Activated CD8-positive, alpha-beta T cell treated with anti-CD3 and anti-CD28 coated beads for 36 hours (primary cell): ENCODE data around the gene CACNA2D3. TPM values are rescaled to one million over a fixed set of nuclear protein-coding genes. Genes with fewer than 3 reads are reported as not detected.
"Not testable (repeated sequence)": the region's sequence is repeated elsewhere in the genome, so short reads cannot be mapped to it uniquely, and the experiment has no call there.

Source experiments
- ATAC-seq: fragments of 200-7000 bp; cut with Tn5 transposase; one replicate; pipeline ENCODE4 v1.10.0; 2021; ENCODE audit warnings: mild to moderate bottlenecking, moderate library complexity
- CTCF ChIA-PET: fragments of 350-600 bp; sonication (Branson Sonifier 250); formaldehyde crosslinking; loops from one replicate; lab custom pipeline; 2021; ENCODE audit warnings: antibody characterized with exemption; lab: Charles Lee
- POLR2A ChIA-PET: fragments of 350-600 bp; sonication (Branson Sonifier 250); formaldehyde crosslinking; loops from one replicate; lab custom pipeline; 2021; ENCODE audit warnings: antibody characterized with exemption; lab: Charles Lee
- DNase-seq: peaks from one replicate; pipeline ENCODE4 v3.0.0-alpha.2; 2020
- H3K27ac Mint-ChIP-seq: one replicate; pipeline ENCODE4 v1.8.0; 2021; ENCODE audit warnings: mild to moderate bottlenecking, mixed read lengths
- H3K27me3 Mint-ChIP-seq: one replicate; pipeline ENCODE4 v1.8.0; 2021; ENCODE audit warnings: mixed read lengths
- H3K36me3 Mint-ChIP-seq: one replicate; pipeline ENCODE4 v1.8.0; 2021; ENCODE audit warnings: low read depth, mixed read lengths
- H3K4me1 Mint-ChIP-seq: one replicate; pipeline ENCODE4 v1.8.0; 2021; ENCODE audit warnings: low read depth, mixed read lengths
- H3K4me3 Mint-ChIP-seq: one replicate; pipeline ENCODE4 v1.8.0; 2021; ENCODE audit warnings: mild to moderate bottlenecking, moderate library complexity, mixed read lengths
- H3K9me3 Mint-ChIP-seq: one replicate; pipeline ENCODE4 v1.8.0; 2021; ENCODE audit warnings: mixed read lengths
- CTCF ChIP-seq: fragments of 200-600 bp; IDR thresholded peaks from one replicate; pipeline ENCODE4 v1.8.0; 2022; ENCODE audit warnings: antibody characterized with exemption, mild to moderate bottlenecking
- intact Hi-C: fragments of 100-400 bp; cut with micrococcal nuclease; formaldehyde crosslinking; loops from one replicate; pipeline ENCODE4 v1.10.0; 2022
- total RNA-seq, 2 experiments: library from RNA; stranded (reverse); gene quantifications; one replicate each; pipeline ENCODE4 v1.2.3, GENCODE V29; 2021

Gene CACNA2D3
- total RNA-seq, 2 experiments from 2014 or later = not detected

GRCh38 chr3:54622678-54623077 lies 500.3 kb downstream of the CACNA2D3 start:
- ChIA-PET CTCF (no interaction called here), POLR2A (no interaction called here)
- H3K4me1 Mint-ChIP-seq = no peaks in the 10 kb centered on the region
- peaks cover 3% of the 10 kb centered on the region for H3K9me3 Mint-ChIP-seq
- no peak for DNase-seq
- H3K4me3 Mint-ChIP-seq = no peak overlapping the region
- ATAC-seq = no peak
- TF ChIP-seq CTCF = no peak
- H3K36me3 Mint-ChIP-seq = no peaks in the 10 kb centered on the region
- peaks cover 4% of the 10 kb centered on the region for H3K27me3 Mint-ChIP-seq
- no peak overlapping the region for H3K27ac Mint-ChIP-seq
- intact Hi-C loops = no loop called here

GRCh38 chr3:54625805-54626787 lies 503.7 kb downstream of the CACNA2D3 start:
- peaks cover 3% of the 10 kb centered on the region for H3K9me3 Mint-ChIP-seq
- TF ChIP-seq CTCF = no peak
- no peak overlapping the region for H3K4me3 Mint-ChIP-seq
- DNase-seq (no peak), ATAC-seq (no peak)
- intact Hi-C loops = no loop called here
- ChIA-PET POLR2A (no interaction called here), CTCF (interaction anchor here (0.6 kb wide), 1 partner anchor 77 kb away, joined by 4 read pairs; no protein-coding TSS in a partner anchor)
- H3K27me3 Mint-ChIP-seq = peaks cover 4% of the 10 kb centered on the region
- no peaks in the 10 kb centered on the region for H3K36me3 Mint-ChIP-seq
- H3K4me1 Mint-ChIP-seq = no peaks in the 10 kb centered on the region
- no peak overlapping the region for H3K27ac Mint-ChIP-seq

- intact Hi-C loops = no loop called here
- no peak for DNase-seq
- no peaks in the 10 kb centered on the region for H3K4me1 Mint-ChIP-seq
Observed at GRCh38 chr3:54628888-54629441, 506.6 kb downstream of the CACNA2D3 start.

GRCh38 chr3:54630101-54630623 lies 507.8 kb downstream of the CACNA2D3 start:
- Mint-ChIP-seq H3K27me3 (peaks cover 8% of the 10 kb centered on the region), H3K27ac (no peak overlapping the region), H3K9me3 (peaks cover 3% of the 10 kb centered on the region), H3K4me3 (no peak overlapping the region), H3K4me1 (no peaks in the 10 kb centered on the region), H3K36me3 (no peaks in the 10 kb centered on the region)
- no peak for TF ChIP-seq CTCF
- ChIA-PET CTCF (no interaction called here), POLR2A (no interaction called here)
- DNase-seq = no peak
- intact Hi-C loops = no loop called here
- no peak for ATAC-seq

More at GRCh38 chr3:54628888-54629441, 506.6 kb downstream of the CACNA2D3 start:
- Mint-ChIP-seq H3K27me3 (peaks cover 6% of the 10 kb centered on the region), H3K4me3 (no peak overlapping the region), H3K36me3 (no peaks in the 10 kb centered on the region), H3K27ac (no peak overlapping the region), H3K9me3 (peaks cover 3% of the 10 kb centered on the region)
- CTCF ChIA-PET = no interaction called here
- POLR2A ChIA-PET = no interaction called here
- no peak for ATAC-seq
- TF ChIP-seq CTCF = no peak

GRCh38 chr3:54631001-54631400 lies 508.6 kb downstream of the CACNA2D3 start:
- CTCF ChIA-PET, intact Hi-C loops, DNase-seq, H3K4me1 Mint-ChIP-seq, H3K36me3 Mint-ChIP-seq, H3K4me3 Mint-ChIP-seq, H3K27ac Mint-ChIP-seq, H3K9me3 Mint-ChIP-seq, H3K27me3 Mint-ChIP-seq, POLR2A ChIA-PET, ATAC-seq: not testable (repeated sequence)
